NCI-H2227 treated with DMSO at 0.1 percent for 48 hours (cell line): ENCODE measurements around the gene PALM.

Experiments used
- DNase-seq: peaks from one replicate; lab custom pipeline; 2025; lab: John Stamatoyannopoulos, UW

Gene PALM

GRCh38 chr19:752652-753517, 44.1 kb downstream of the PALM start:
- no peak for DNase-seq

- DNase-seq: no peak
These were observed 45.8 kb downstream of the PALM start for GRCh38 chr19:754530-754929.

- DNase-seq: no peak
These were observed 46.3 kb downstream of the PALM start for GRCh38 chr19:755063-755462.

- DNase-seq: no peak
These were observed 47.5 kb downstream of the PALM start for GRCh38 chr19:756236-756635.

GRCh38 chr19:756821-757688, 48.3 kb downstream of the PALM start:
- no peak for DNase-seq

GRCh38 chr19:757811-758668, 49.3 kb downstream of the PALM start:
- no peak for DNase-seq

GRCh38 chr19:763181-763580, 54.4 kb downstream of the PALM start:
- DNase-seq: no peak

- DNase-seq: no peak
These were observed 55.1 kb downstream of the PALM start for GRCh38 chr19:763869-764268.

- DNase-seq: no peak
These were observed 55.6 kb downstream of the PALM start for GRCh38 chr19:764301-764700.

- no peak for DNase-seq
These were observed 56.5 kb downstream of the PALM start for GRCh38 chr19:765179-765738.

- DNase-seq: no peak
These were observed 59.7 kb downstream of the PALM start for GRCh38 chr19:768424-768823.

GRCh38 chr19:769616-770015, 60.9 kb downstream of the PALM start:
- DNase-seq: no peak

GRCh38 chr19:771332-771785, 62.6 kb downstream of the PALM start:
- peak; percentile 2 for DNase-seq

GRCh38 chr19:772063-772462, 63.3 kb downstream of the PALM start:
- no peak for DNase-seq

GRCh38 chr19:772730-773436, 64.1 kb downstream of the PALM start:
- no peak for DNase-seq

GRCh38 chr19:776549-776948, 67.8 kb downstream of the PALM start:
- DNase-seq: no peak

GRCh38 chr19:778910-779653, 70.3 kb downstream of the PALM start:
- DNase-seq: no peak

GRCh38 chr19:780935-781334, 72.2 kb downstream of the PALM start:
- no peak for DNase-seq

GRCh38 chr19:781800-782184, 73.1 kb downstream of the PALM start:
- no peak for DNase-seq

GRCh38 chr19:782185-782877, 73.6 kb downstream of the PALM start:
- DNase-seq: no peak
